ENCODE data around the gene IGFBP3. TPM values are rescaled to one million over a fixed set of nuclear protein-coding genes. Genes with fewer than 3 reads are reported as not detected.

The IGFBP3 gene
- total and polyA plus RNA-seq, 2 experiments from 2014 or later, result 11.2 to 11.3 TPM

DNA sequence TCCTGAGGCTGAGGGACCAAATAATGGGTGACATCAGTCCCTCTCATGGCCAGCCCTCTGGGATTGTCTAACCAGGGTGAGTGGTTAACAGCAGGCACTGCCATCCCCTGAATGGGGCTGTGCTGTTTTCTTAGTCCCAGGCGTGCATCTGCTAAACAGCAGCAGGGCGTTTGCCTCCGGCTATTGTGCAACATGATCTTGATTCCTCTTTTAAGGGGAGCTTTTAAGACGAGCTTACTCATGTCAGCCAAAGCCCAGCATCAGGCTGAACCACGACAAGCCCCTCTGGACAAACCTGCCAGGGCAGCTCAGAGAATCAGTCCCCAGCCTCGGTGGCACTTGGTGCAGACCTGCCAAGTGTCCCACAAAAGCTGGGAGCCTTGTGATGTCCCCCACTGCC, 16.2 kb upstream of the IGFBP3 start (continued):
- no peak for TF ChIP-seq CREB1 (CRISPR knock-in tag; IDR thresholded peaks at IDR 0.05; ENCODE audit: low read depth)
- no peak for TF ChIP-seq NANOG (IDR thresholded peaks at IDR 0.05; ENCODE audit: borderline replicate concordance)

DNA sequence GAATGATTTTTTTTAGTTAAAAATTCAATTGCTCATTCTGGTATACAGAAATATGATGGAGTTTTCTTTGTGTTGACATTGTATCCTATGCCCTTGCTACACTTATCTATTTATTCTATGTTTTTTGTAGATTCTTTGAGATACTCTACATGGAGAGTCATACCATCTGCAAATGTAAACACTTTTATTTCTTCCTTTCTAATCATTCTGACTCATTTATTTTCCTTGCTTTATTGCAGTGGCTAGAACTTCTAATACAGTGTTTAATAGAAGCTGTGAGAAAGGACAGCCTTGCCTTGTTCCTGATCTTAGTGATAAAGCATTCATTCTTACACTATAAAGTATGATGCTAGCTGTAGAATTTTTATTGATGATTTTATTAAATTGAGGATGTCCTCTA, 9.9 kb upstream of the IGFBP3 start:
- Histone ChIP-seq H3K27ac (ENCODE audit: low read depth) (no peak overlapping the region), H2AFZ (no peak overlapping the region), H3K4me2 (no peak overlapping the region), H3K9me2 (ENCODE audit: insufficient read depth) (peaks cover 13% of the 10 kb centered on the region; the same call in 1 of the 2 replicates), H3F3A (replicated peaks; ENCODE audit: low read depth) (no peaks in the 10 kb centered on the region), H3K4me3 (no peak overlapping the region), H3K4me1 (ENCODE audit: insufficient read depth) (no peaks in the 10 kb centered on the region), H4K20me1 (replicated peaks; ENCODE audit: insufficient read depth) (no peaks in the 10 kb centered on the region), H3K79me2 (replicated peaks; ENCODE audit: insufficient read depth) (no peaks in the 10 kb centered on the region), H3K36me3 (ENCODE audit: insufficient read depth) (no peaks in the 10 kb centered on the region), H3K27me3 (ENCODE audit: insufficient read depth) (no peaks in the 10 kb centered on the region)
- Mint-ChIP-seq H3K36me3 (ENCODE audit: low read depth) (no peaks in the 10 kb centered on the region; the same call in 2 of the 3 replicates), H3K27me3 (ENCODE audit: insufficient read depth, low read depth, poor library complexity) (peaks cover 2% of the 10 kb centered on the region), H3K9me3 (peaks cover 4% of the 10 kb centered on the region; the same call in 1 of the 3 replicates), H3K4me1 (no peaks in the 10 kb centered on the region), H3K4me3 (no peak overlapping the region), H3K27ac (no peak overlapping the region)
- no peak for ATAC-seq
- DNase-seq (ENCODE audit: low spot score), result no peak
- TF ChIP-seq, protein P1, sequence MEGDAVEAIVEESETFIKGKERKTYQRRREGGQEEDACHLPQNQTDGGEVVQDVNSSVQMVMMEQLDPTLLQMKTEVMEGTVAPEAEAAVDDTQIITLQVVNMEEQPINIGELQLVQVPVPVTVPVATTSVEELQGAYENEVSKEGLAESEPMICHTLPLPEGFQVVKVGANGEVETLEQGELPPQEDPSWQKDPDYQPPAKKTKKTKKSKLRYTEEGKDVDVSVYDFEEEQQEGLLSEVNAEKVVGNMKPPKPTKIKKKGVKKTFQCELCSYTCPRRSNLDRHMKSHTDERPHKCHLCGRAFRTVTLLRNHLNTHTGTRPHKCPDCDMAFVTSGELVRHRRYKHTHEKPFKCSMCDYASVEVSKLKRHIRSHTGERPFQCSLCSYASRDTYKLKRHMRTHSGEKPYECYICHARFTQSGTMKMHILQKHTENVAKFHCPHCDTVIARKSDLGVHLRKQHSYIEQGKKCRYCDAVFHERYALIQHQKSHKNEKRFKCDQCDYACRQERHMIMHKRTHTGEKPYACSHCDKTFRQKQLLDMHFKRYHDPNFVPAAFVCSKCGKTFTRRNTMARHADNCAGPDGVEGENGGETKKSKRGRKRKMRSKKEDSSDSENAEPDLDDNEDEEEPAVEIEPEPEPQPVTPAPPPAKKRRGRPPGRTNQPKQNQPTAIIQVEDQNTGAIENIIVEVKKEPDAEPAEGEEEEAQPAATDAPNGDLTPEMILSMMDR (conservative IDR thresholded peaks at IDR 0.05; ENCODE audit: low read depth in 2 of 2), result no peak
- TF ChIP-seq ZNF114 (CRISPR knock-in tag; IDR thresholded peaks at IDR 0.05) (no peak), CREB1 (CRISPR knock-in tag; IDR thresholded peaks at IDR 0.05; ENCODE audit: low read depth) (no peak), JUNB (IDR thresholded peaks at IDR 0.05; ENCODE audit: unreplicated experiment) (no peak), STAT1 (IDR thresholded peaks at IDR 0.05; ENCODE audit: unreplicated experiment) (no peak)
- TF ChIP-seq, protein P2, sequence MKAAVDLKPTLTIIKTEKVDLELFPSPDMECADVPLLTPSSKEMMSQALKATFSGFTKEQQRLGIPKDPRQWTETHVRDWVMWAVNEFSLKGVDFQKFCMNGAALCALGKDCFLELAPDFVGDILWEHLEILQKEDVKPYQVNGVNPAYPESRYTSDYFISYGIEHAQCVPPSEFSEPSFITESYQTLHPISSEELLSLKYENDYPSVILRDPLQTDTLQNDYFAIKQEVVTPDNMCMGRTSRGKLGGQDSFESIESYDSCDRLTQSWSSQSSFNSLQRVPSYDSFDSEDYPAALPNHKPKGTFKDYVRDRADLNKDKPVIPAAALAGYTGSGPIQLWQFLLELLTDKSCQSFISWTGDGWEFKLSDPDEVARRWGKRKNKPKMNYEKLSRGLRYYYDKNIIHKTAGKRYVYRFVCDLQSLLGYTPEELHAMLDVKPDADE (IDR thresholded peaks at IDR 0.05), result no peak
- TF ChIP-seq, protein P3, sequence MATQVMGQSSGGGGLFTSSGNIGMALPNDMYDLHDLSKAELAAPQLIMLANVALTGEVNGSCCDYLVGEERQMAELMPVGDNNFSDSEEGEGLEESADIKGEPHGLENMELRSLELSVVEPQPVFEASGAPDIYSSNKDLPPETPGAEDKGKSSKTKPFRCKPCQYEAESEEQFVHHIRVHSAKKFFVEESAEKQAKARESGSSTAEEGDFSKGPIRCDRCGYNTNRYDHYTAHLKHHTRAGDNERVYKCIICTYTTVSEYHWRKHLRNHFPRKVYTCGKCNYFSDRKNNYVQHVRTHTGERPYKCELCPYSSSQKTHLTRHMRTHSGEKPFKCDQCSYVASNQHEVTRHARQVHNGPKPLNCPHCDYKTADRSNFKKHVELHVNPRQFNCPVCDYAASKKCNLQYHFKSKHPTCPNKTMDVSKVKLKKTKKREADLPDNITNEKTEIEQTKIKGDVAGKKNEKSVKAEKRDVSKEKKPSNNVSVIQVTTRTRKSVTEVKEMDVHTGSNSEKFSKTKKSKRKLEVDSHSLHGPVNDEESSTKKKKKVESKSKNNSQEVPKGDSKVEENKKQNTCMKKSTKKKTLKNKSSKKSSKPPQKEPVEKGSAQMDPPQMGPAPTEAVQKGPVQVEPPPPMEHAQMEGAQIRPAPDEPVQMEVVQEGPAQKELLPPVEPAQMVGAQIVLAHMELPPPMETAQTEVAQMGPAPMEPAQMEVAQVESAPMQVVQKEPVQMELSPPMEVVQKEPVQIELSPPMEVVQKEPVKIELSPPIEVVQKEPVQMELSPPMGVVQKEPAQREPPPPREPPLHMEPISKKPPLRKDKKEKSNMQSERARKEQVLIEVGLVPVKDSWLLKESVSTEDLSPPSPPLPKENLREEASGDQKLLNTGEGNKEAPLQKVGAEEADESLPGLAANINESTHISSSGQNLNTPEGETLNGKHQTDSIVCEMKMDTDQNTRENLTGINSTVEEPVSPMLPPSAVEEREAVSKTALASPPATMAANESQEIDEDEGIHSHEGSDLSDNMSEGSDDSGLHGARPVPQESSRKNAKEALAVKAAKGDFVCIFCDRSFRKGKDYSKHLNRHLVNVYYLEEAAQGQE (IDR thresholded peaks at IDR 0.05; ENCODE audit: unreplicated experiment), result no peak
- TF ChIP-seq, protein P4, sequence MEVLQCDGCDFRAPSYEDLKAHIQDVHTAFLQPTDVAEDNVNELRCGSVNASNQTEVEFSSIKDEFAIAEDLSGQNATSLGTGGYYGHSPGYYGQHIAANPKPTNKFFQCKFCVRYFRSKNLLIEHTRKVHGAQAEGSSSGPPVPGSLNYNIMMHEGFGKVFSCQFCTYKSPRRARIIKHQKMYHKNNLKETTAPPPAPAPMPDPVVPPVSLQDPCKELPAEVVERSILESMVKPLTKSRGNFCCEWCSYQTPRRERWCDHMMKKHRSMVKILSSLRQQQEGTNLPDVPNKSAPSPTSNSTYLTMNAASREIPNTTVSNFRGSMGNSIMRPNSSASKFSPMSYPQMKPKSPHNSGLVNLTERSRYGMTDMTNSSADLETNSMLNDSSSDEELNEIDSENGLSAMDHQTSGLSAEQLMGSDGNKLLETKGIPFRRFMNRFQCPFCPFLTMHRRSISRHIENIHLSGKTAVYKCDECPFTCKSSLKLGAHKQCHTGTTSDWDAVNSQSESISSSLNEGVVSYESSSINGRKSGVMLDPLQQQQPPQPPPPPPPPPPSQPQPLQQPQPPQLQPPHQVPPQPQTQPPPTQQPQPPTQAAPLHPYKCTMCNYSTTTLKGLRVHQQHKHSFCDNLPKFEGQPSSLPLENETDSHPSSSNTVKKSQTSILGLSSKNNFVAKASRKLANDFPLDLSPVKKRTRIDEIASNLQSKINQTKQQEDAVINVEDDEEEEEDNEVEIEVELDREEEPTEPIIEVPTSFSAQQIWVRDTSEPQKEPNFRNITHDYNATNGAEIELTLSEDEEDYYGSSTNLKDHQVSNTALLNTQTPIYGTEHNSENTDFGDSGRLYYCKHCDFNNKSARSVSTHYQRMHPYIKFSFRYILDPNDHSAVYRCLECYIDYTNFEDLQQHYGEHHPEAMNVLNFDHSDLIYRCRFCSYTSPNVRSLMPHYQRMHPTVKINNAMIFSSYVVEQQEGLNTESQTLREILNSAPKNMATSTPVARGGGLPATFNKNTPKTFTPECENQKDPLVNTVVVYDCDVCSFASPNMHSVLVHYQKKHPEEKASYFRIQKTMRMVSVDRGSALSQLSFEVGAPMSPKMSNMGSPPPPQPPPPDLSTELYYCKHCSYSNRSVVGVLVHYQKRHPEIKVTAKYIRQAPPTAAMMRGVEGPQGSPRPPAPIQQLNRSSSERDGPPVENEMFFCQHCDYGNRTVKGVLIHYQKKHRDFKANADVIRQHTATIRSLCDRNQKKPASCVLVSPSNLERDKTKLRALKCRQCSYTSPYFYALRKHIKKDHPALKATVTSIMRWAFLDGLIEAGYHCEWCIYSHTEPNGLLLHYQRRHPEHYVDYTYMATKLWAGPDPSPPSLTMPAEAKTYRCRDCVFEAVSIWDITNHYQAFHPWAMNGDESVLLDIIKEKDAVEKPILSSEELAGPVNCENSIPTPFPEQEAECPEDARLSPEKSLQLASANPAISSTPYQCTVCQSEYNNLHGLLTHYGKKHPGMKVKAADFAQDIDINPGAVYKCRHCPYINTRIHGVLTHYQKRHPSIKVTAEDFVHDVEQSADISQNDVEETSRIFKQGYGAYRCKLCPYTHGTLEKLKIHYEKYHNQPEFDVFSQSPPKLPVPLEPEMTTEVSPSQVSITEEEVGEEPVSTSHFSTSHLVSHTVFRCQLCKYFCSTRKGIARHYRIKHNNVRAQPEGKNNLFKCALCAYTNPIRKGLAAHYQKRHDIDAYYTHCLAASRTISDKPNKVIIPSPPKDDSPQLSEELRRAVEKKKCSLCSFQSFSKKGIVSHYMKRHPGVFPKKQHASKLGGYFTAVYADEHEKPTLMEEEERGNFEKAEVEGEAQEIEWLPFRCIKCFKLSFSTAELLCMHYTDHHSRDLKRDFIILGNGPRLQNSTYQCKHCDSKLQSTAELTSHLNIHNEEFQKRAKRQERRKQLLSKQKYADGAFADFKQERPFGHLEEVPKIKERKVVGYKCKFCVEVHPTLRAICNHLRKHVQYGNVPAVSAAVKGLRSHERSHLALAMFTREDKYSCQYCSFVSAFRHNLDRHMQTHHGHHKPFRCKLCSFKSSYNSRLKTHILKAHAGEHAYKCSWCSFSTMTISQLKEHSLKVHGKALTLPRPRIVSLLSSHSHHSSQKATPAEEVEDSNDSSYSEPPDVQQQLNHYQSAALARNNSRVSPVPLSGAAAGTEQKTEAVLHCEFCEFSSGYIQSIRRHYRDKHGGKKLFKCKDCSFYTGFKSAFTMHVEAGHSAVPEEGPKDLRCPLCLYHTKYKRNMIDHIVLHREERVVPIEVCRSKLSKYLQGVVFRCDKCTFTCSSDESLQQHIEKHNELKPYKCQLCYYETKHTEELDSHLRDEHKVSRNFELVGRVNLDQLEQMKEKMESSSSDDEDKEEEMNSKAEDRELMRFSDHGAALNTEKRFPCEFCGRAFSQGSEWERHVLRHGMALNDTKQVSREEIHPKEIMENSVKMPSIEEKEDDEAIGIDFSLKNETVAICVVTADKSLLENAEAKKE (CRISPR knock-in tag; IDR thresholded peaks at IDR 0.05), result no peak

Data from GM23338 (cell line).